Measurements from ENCODE around the gene CX3CL1. TPM values are rescaled to one million over a fixed set of nuclear protein-coding genes. Genes with fewer than 3 reads are reported as not detected.

The CX3CL1 gene
- total RNA-seq, 3 donors from 2014 or later, result 0.05 TPM; not detected in 1

DNA sequence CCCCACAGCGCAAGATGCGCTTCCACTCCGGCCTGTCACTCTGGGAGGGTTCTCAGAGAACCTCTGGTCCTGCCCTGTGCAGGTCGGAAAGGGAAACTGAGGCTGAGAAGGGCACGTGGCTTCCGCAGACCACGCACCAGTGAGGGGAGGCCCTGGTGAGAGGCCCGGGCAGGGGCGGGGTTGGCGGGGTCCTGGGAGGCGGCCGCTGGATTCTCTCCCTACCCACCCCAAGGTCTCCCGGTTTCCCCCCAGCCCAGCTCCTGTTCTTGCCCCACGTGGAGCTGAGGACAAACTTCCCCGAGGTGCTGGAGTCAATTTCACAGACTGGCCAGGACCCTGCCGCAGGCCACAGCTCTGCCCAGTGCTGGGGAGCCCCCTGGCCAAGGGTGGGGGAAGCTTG is 43.8 kb downstream of the CX3CL1 start:
- no peaks in the 10 kb centered on the region for H3K36me3 Mint-ChIP-seq (ENCODE audit: insufficient read depth)
- DNase-seq (no peak), ATAC-seq (no peak)
- no peaks in the 10 kb centered on the region for H3K9me3 Mint-ChIP-seq
- no peak overlapping the region for H3K4me3 Mint-ChIP-seq
- peaks cover 19% of the 10 kb centered on the region for H3K4me1 Mint-ChIP-seq (ENCODE audit: low read depth)
- no peaks in the 10 kb centered on the region for H3K27me3 Mint-ChIP-seq (ENCODE audit: low read depth)

DNA sequence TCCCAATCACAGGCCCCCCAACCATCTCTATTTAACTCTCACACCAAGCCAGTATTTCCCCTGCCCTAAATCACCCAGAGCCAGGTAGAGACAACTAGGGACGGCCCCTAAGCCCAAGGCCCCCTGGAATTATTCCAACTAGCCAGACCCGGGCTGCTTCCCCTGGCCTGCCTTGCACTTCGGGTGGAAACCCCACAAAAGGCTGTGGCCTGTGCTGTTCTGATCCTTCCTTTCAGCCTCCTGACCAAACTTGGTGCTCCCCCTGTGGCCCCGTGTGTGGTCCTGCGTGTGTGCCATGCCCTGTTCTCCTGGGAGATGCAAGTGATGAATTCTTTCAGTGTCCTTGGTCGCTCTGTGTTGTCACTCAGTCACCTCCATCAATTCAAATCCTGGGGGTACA is 47.2 kb downstream of the CX3CL1 start:
- DNase-seq (no peak), ATAC-seq (no peak)
- H3K27me3 Mint-ChIP-seq (ENCODE audit: low read depth), result no peaks in the 10 kb centered on the region
- peaks cover 19% of the 10 kb centered on the region for H3K4me1 Mint-ChIP-seq (ENCODE audit: low read depth)
- H3K36me3 Mint-ChIP-seq (ENCODE audit: insufficient read depth), result no peaks in the 10 kb centered on the region
- H3K9me3 Mint-ChIP-seq, result no peaks in the 10 kb centered on the region
- H3K4me3 Mint-ChIP-seq, result no peak overlapping the region

GRCh38 chr16:57422026-57422944 is 50.0 kb downstream of the CX3CL1 start:
- H3K27me3 Mint-ChIP-seq (ENCODE audit: low read depth), result no peaks in the 10 kb centered on the region
- peaks cover 11% of the 10 kb centered on the region for H3K4me1 Mint-ChIP-seq (ENCODE audit: low read depth)
- DNase-seq (no peak), ATAC-seq (no peak)
- no peak overlapping the region for H3K4me3 Mint-ChIP-seq
- H3K9me3 Mint-ChIP-seq, result no peaks in the 10 kb centered on the region
- H3K36me3 Mint-ChIP-seq (ENCODE audit: insufficient read depth), result peaks cover under 1% of the 10 kb centered on the region

- H3K9me3 Mint-ChIP-seq, result no peaks in the 10 kb centered on the region
- no peak for DNase-seq
- no peak overlapping the region for H3K4me3 Mint-ChIP-seq
- peaks cover 4% of the 10 kb centered on the region for H3K36me3 Mint-ChIP-seq (ENCODE audit: insufficient read depth)
- H3K27me3 Mint-ChIP-seq (ENCODE audit: low read depth), result no peaks in the 10 kb centered on the region
- ATAC-seq, result no peak
- H3K4me1 Mint-ChIP-seq (ENCODE audit: low read depth), result peaks cover 9% of the 10 kb centered on the region
Measured at GRCh38 chr16:57423152-57423551, 50.9 kb downstream of the CX3CL1 start.

- no peaks in the 10 kb centered on the region for H3K27me3 Mint-ChIP-seq (ENCODE audit: low read depth)
- no peaks in the 10 kb centered on the region for H3K4me1 Mint-ChIP-seq (ENCODE audit: low read depth)
- peaks cover 14% of the 10 kb centered on the region for H3K36me3 Mint-ChIP-seq (ENCODE audit: insufficient read depth)
- ATAC-seq (no peak), DNase-seq (no peak)
- no peaks in the 10 kb centered on the region for H3K9me3 Mint-ChIP-seq
- H3K4me3 Mint-ChIP-seq, result no peak overlapping the region
Measured at GRCh38 chr16:57424583-57424982, 52.3 kb downstream of the CX3CL1 start.

GRCh38 chr16:57426356-57426755 is 54.1 kb downstream of the CX3CL1 start:
- Mint-ChIP-seq H3K4me1 (ENCODE audit: low read depth) (no peaks in the 10 kb centered on the region), H3K27me3 (ENCODE audit: low read depth) (no peaks in the 10 kb centered on the region), H3K36me3 (ENCODE audit: insufficient read depth) (peaks cover 29% of the 10 kb centered on the region), H3K4me3 (no peak overlapping the region), H3K9me3 (no peaks in the 10 kb centered on the region)
- ATAC-seq, result no peak
- no peak for DNase-seq

- no peak for ATAC-seq
- peaks cover 1% of the 10 kb centered on the region for H3K4me1 Mint-ChIP-seq (ENCODE audit: low read depth)
- H3K27me3 Mint-ChIP-seq (ENCODE audit: low read depth), result no peaks in the 10 kb centered on the region
- H3K4me3 Mint-ChIP-seq, result no peak overlapping the region
- DNase-seq, result no peak
- H3K9me3 Mint-ChIP-seq, result no peaks in the 10 kb centered on the region
- peaks cover 31% of the 10 kb centered on the region for H3K36me3 Mint-ChIP-seq (ENCODE audit: insufficient read depth)
Measured at GRCh38 chr16:57427307-57427706, 55.0 kb downstream of the CX3CL1 start.

DNA sequence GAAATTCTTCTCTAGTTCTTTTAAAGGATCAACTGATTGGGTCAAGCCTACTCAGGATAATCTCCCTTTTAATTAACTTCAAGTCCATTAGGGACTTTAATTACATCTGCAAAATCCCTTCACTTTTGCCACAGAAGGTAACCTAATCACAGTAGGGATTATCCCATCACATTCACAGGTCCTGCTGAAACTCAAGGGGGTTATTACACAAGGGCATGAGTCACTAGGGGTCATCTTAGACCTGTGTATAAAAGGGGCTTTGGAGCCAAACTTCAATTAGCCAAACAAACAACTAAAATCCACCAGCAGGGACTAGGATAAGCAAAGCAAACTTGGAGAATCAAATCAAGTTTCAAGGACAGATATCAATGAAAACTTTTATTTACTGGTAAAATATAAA is 55.5 kb downstream of the CX3CL1 start:
- H3K4me1 Mint-ChIP-seq (ENCODE audit: low read depth), result peaks cover 6% of the 10 kb centered on the region
- no peak overlapping the region for H3K4me3 Mint-ChIP-seq
- no peak for ATAC-seq
- no peaks in the 10 kb centered on the region for H3K27me3 Mint-ChIP-seq (ENCODE audit: low read depth)
- DNase-seq, result no peak
- H3K9me3 Mint-ChIP-seq, result no peaks in the 10 kb centered on the region
- H3K36me3 Mint-ChIP-seq (ENCODE audit: insufficient read depth), result peaks cover 36% of the 10 kb centered on the region

DNA sequence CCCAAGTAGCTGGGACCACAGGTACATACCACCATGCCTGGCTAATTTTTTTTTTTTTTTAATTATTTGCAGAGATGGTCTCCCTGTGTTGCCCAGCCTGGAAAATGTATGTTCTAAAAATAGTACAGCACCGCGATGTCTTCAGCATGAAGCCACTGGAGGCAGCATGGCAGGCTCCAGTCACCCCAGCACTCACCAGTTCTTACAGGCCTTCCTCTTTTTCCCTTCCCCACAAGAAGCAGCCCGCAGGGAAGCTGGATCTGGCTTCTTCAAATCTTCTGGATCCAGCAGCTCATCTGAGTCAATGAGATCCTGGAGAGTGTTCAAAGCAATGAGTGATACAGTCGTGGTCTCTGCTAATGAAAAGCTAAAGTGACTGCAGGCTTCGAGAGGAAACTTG is 58.7 kb downstream of the CX3CL1 start:
- Mint-ChIP-seq H3K27me3 (ENCODE audit: low read depth) (no peaks in the 10 kb centered on the region), H3K36me3 (ENCODE audit: insufficient read depth) (peaks cover 52% of the 10 kb centered on the region), H3K9me3 (no peaks in the 10 kb centered on the region), H3K4me1 (ENCODE audit: low read depth) (peaks cover 30% of the 10 kb centered on the region), H3K4me3 (no peak overlapping the region)
- DNase-seq (no peak), ATAC-seq (no peak)

DNA sequence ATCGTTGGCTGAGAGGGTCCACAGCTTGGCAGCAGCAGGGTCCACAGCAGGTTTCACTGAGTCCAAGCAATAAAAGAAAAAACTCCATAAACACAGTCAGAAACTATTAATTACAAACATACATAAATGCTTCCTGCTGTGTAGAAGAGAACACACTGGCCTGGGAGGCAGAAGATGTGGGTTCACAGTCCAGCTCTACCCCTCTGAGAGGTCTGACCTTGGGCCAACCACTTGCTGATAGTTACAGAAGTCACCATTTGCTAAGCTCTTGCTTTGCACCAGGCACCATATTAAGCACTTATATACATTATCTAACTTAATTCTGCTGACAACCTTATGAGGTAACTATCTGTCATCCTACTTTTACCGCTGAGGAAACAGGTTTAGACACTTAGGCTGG is 60.2 kb downstream of the CX3CL1 start:
- no peak for DNase-seq
- no peak for ATAC-seq
- Mint-ChIP-seq H3K4me3 (no peak overlapping the region), H3K36me3 (ENCODE audit: insufficient read depth) (peaks cover 52% of the 10 kb centered on the region), H3K4me1 (ENCODE audit: low read depth) (peaks cover 30% of the 10 kb centered on the region), H3K9me3 (no peaks in the 10 kb centered on the region), H3K27me3 (ENCODE audit: low read depth) (no peaks in the 10 kb centered on the region)

- no peak for ATAC-seq
- Mint-ChIP-seq H3K4me1 (ENCODE audit: low read depth) (peaks cover 30% of the 10 kb centered on the region), H3K9me3 (no peaks in the 10 kb centered on the region), H3K4me3 (no peak overlapping the region), H3K36me3 (ENCODE audit: insufficient read depth) (peaks cover 52% of the 10 kb centered on the region), H3K27me3 (ENCODE audit: low read depth) (no peaks in the 10 kb centered on the region)
- no peak for DNase-seq
Measured at GRCh38 chr16:57432989-57433388, 60.7 kb downstream of the CX3CL1 start.

GRCh38 chr16:57434003-57434402 is 61.7 kb downstream of the CX3CL1 start:
- Mint-ChIP-seq H3K4me1 (ENCODE audit: low read depth) (peaks cover 30% of the 10 kb centered on the region), H3K9me3 (no peaks in the 10 kb centered on the region), H3K27me3 (ENCODE audit: low read depth) (no peaks in the 10 kb centered on the region), H3K36me3 (ENCODE audit: insufficient read depth) (peaks cover 54% of the 10 kb centered on the region), H3K4me3 (no peak overlapping the region)
- ATAC-seq (peak; percentile 18 to 55), DNase-seq (no peak)

Other genes with a start within 250 kb of the CX3CL1 start
- 10 to 100 TPM; 76.7 to 81.0 (median 80.1) TPM for gene PSME3IP1, start 186.5 kb upstream of the CX3CL1 start, total RNA-seq
- gene RSPRY1, start 186.2 kb upstream of the CX3CL1 start, total RNA-seq, result 10 to 100 TPM; 30.4 to 33.3 (median 32.4) TPM
- 10 to 100 TPM; 19.0 to 26.4 (median 19.8) TPM for gene ARL2BP, start 127.2 kb upstream of the CX3CL1 start, total RNA-seq
- gene PLLP, start 87.8 kb upstream of the CX3CL1 start, total RNA-seq, result under 1 TPM in 2 of 3 donors, not detected in 1; 0.13 to 0.33 TPM
- gene CCL22, start 13.7 kb upstream of the CX3CL1 start, total RNA-seq, result 100 to 1,000 TPM in 1 of 3 donors, 10 to 100 TPM in 2; 62.3 to 121 (median 80.2) TPM
- 10 to 100 TPM; 11.0 to 41.5 (median 26.2) TPM for gene CCL17, start 32.3 kb downstream of the CX3CL1 start, total RNA-seq
- 100 to 1,000 TPM in 1 of 3 donors, 10 to 100 TPM in 2; 75.9 to 100 (median 92.2) TPM for gene CIAPIN1, start 74.9 kb downstream of the CX3CL1 start, total RNA-seq
- gene COQ9, start 75.0 kb downstream of the CX3CL1 start, total RNA-seq, result 10 to 100 TPM; 44.5 to 47.2 (median 47.0) TPM
- 100 to 1,000 TPM; 117 to 130 (median 129) TPM for gene POLR2C, start 90.2 kb downstream of the CX3CL1 start, total RNA-seq
- 1 to 10 TPM; 1.1 to 2.6 (median 1.6) TPM for gene DOK4, start 114.0 kb downstream of the CX3CL1 start, total RNA-seq
- 1 to 10 TPM; 4.6 to 8.9 (median 6.9) TPM for gene CCDC102A, start 164.1 kb downstream of the CX3CL1 start, total RNA-seq
- gene ADGRG5, start 170.2 kb downstream of the CX3CL1 start, total RNA-seq, result 1 to 10 TPM; 1.7 to 6.7 (median 6.5) TPM